LNCAP (cell line): ENCODE measurements around the gene PTPRA.

Experiments
- CTCF ChIP-seq: fragments of 450-650 bp; IDR thresholded peaks from 2 replicates; pipeline ENCODE4 v1.5.1; 2017; ENCODE audit warnings: mild to moderate bottlenecking

PTPRA gene

GRCh38 chr20:3032624-3033023 is 159.3 kb downstream of the PTPRA start:
- TF ChIP-seq CTCF = no peak

- no peak for TF ChIP-seq CTCF
Measured at GRCh38 chr20:3037654-3038053, 164.4 kb downstream of the PTPRA start.

DNA sequence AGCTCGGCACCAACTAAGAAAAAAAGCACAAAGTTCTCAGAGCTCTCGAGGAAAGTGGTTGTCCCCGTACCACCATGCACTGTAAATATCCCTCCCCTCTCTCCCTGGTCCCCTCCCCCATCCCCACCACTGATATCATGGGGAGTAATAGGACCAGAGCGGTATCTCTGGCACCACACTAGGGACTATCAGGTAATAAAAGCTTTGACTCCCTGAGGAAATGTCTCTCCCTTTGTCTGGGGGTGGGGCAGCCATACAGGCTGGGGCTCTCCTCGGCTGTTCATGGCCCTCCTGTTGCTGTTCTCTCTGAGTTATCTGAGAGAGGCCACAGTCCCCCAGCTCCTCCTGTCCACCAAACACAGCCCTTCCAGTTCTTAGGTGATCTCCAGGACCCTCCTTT is 165.2 kb downstream of the PTPRA start:
- no peak for TF ChIP-seq CTCF

DNA sequence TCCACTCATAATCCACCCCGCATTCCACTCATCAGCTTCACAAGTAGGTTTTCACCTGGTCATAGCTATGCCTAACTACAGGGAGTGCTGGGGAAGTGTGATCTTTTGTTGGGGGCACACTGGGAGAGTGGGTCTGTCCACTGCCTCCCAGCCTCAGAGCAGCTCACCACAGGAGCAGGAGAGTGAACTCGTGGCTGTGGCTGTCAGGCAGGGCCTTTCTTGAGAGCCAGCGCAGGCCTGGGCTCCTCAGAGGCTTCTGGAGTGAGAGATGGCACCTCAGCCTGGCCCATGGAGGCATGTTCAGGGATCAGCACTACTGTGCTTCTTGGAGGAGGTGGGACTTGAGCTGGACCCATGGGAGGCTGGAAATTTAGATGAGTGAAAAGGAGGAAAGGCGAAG is 166.1 kb downstream of the PTPRA start:
- TF ChIP-seq CTCF = no peak

DNA sequence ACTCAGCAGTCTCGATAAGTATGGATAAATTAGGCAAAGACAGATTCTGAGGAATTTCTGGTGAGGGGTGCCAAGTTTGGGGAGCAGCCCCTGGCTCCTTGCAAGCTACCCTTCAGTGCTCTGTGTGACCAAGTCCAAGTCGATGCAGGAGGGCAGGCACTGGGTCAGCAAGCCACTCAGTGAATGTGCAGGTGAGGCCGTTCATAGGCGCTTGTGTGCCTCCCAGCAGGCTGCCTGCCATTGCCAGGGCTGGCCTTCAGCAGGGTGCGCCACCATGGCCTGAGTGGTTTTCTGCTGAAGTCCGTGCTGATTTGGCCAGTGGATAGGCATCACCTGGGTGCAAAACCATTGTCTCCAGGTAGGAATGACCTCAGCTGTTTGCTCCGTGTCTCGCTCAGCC is 166.8 kb downstream of the PTPRA start:
- no peak for TF ChIP-seq CTCF

- no peak for TF ChIP-seq CTCF
Measured at GRCh38 chr20:3041854-3042409, 168.7 kb downstream of the PTPRA start.

DNA sequence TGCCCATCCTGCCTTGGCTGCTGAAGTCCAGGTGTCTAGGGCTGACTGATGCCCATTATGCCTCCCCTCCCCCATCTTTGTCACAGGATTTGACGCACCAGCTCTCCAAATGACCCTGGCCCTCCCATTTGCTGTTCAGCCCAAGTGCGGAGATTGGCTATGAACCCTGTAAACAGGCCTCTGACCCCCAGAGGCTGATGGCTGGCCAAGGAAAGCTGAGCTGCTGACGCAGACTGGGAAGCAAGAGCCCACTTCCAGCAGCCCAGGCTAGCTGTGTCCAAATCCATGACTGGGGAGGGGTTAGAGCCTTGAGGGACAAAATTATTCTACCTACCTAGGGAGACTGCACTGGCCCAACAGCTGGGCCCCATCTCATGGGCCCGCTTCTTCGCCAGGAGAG is 169.3 kb downstream of the PTPRA start:
- no peak for TF ChIP-seq CTCF

- no peak for TF ChIP-seq CTCF
Measured at GRCh38 chr20:3043322-3043721, 170.0 kb downstream of the PTPRA start, which contains the start of gene GNRH2. Gene GNRH2, plus strand, starts transcription at chr20:3043622. Its CDS starts 793 bp downstream, at chr20:3044415.
